Measurements from ENCODE around the gene CIC. TPM values are rescaled to one million over a fixed set of nuclear protein-coding genes. Genes with fewer than 3 reads are reported as not detected.
A peak's percentile ranks its signal among the peaks of the same experiment; 100 is the strongest.

The CIC gene
- total and polyA plus RNA-seq, 9 of the 15 experiments (the other 6 are each of a cell fraction or from before 2014, with no cell fraction given), result 0.07 to 44.7 (median 8.6) TPM

DNA sequence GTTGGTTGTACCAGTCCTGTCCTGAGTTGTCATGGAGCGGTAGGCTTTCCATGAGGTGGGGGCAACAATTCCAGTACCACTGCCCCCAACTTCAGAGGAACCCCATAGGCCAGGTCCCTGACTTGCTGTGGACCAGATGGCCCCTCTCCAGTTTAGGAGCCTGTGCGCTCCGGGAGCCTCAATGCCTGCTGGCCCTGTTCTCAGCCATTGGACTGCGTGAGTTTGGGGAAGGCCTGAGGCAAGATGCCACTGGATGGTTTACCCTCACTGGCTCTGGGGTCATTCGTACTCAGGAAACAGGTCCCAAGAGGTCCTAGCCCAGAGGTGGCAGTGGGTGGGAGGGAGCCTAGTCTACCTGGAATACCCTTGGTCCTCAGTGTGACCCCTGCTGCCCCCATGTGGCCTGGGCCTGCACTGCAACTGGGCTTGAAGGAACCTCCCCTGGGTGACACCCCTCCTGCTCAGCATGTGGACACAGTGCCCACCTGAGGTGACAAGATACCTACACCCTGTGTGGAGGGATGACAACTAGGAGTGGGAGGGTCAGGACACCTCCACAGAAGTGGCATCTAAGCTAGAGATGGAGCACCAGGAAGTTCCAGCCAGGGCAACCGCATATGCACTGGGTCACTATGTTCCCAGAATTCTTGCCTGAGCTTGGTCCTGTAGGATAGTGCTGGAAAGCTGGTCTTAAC lies 26.9 kb downstream of the CIC start (continued):
- TF ChIP-seq HNRNPLL (IDR thresholded peaks at IDR 0.05; ENCODE audit: low read depth, low read length, poor library complexity, severe bottlenecking) (no peak), MYNN (IDR thresholded peaks at IDR 0.05) (peak; percentile 86), MYNN (CRISPR knock-in tag; IDR thresholded peaks at IDR 0.05) (no peak), POLR2H (tag; IDR thresholded peaks at IDR 0.05; ENCODE audit: low read depth) (no peak), KLF6 (CRISPR knock-in tag; IDR thresholded peaks at IDR 0.05; ENCODE audit: borderline replicate concordance) (no peak), ZNF408 (CRISPR knock-in tag; IDR thresholded peaks at IDR 0.05; ENCODE audit: low read depth) (no peak), ZNF140 (CRISPR knock-in tag; IDR thresholded peaks at IDR 0.05) (no peak), CREM (IDR thresholded peaks at IDR 0.05; ENCODE audit: low read depth) (peak; percentile 48), STAT5B (CRISPR knock-in tag; IDR thresholded peaks at IDR 0.05) (no peak), GTF3C2 (IDR thresholded peaks at IDR 0.05; ENCODE audit: borderline replicate concordance, extremely low read depth, insufficient read length) (no peak), HSF4 (CRISPR knock-in tag; IDR thresholded peaks at IDR 0.05; ENCODE audit: borderline replicate concordance) (no peak), ZNF740 (CRISPR knock-in tag; IDR thresholded peaks at IDR 0.05) (no peak), ZNF740 (tag; IDR thresholded peaks at IDR 0.05) (no peak), NFRKB (IDR thresholded peaks at IDR 0.05; ENCODE audit: low read depth) (no peak), ZFPM2 (CRISPR knock-in tag; IDR thresholded peaks at IDR 0.05) (no peak), KAT2B (IDR thresholded peaks at IDR 0.05; ENCODE audit: low read depth, low read length) (no peak), GMEB1 (CRISPR knock-in tag; IDR thresholded peaks at IDR 0.05) (no peak), ZSCAN32 (CRISPR knock-in tag; IDR thresholded peaks at IDR 0.05) (no peak)
- TF ChIP-seq, protein P1, sequence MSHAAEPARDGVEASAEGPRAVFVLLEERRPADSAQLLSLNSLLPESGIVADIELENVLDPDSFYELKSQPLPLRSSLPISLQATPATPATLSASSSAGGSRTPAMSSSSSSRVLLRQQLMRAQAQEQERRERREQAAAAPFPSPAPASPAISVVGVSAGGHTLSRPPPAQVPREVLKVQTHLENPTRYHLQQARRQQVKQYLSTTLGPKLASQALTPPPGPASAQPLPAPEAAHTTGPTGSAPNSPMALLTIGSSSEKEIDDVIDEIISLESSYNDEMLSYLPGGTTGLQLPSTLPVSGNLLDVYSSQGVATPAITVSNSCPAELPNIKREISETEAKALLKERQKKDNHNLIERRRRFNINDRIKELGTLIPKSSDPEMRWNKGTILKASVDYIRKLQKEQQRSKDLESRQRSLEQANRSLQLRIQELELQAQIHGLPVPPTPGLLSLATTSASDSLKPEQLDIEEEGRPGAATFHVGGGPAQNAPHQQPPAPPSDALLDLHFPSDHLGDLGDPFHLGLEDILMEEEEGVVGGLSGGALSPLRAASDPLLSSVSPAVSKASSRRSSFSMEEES (CRISPR knock-in tag; IDR thresholded peaks at IDR 0.05), result no peak
